Kidney capillary endothelial cell (primary cell): ENCODE measurements around the gene TERC.
A peak's percentile ranks its signal among the peaks of the same experiment; 100 is the strongest.

Experiments
- DNase-seq: peaks from one replicate; pipeline ENCODE4 v3.0.0-alpha.2; 2018; ENCODE audit warnings: low spot score

TERC gene

DNA sequence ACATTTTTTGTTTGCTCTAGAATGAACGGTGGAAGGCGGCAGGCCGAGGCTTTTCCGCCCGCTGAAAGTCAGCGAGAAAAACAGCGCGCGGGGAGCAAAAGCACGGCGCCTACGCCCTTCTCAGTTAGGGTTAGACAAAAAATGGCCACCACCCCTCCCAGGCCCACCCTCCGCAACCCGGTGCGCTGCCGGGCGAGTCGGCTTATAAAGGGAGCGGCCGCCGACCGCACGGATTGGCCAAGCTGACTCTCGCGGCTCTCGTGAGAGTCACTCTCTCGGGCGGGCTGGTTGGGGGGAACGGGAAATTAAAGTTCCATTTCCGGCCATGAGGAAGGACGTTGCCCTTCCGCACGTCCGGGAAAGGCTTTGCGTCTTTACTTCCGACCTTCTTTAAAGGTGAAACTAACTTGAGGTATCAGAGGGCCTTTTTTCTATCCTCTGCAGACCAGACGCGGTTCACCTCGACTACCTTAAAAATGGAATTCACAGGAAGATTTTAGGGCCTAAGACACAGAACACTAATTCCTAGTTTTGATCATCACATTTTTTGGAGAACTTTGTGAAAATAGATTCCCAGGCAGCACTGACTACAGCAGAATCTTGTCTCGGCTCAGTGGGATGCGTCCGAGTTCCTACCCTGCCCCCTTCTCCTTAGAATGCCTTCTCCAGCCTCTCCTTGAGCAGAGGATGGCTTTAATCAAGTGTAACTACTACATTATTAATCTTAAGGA, at the start of gene TERC:
TSS of gene TERC (minus strand) at position 179 of the 731 bp plus-strand sequence.
- peak; percentile 75 for DNase-seq

DNA sequence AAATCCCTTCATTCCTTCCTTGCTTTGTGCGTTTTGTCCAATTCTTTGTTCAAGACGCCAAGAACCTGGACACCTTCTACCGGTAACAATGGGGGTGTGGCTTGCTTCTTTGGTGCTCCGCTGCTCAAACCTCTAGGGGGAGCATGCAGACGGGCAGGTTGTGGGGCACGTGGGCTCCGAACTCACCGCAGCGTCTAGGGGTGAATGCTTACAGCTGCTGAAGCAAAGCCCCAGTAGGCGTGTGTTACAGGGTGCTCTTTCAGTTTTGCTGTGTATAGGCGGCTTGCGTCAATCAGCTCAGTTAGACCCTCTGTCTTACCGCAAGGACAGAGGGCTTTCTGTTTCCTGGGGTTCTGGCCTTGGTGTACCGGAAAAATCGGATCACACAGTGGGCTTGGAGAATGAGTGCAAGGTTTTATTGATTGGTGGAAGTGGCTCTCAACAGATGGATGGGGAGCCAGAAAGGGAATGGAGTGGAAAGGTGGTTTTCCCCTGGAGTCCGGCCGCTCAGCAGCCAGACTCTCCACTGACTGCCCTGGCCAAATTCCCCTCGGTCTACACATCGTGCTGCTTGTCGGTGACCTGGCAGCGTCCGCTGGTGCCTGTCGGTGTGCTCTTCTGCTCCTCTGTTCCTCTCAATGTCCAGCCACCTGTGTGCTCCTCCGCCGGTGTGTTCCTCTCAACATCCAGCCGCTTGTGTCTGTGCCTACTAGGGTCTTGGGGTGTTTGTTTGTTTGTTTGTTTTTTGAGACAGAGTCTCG, 49.1 kb upstream of the TERC start:
- DNase-seq = no peak

DNA sequence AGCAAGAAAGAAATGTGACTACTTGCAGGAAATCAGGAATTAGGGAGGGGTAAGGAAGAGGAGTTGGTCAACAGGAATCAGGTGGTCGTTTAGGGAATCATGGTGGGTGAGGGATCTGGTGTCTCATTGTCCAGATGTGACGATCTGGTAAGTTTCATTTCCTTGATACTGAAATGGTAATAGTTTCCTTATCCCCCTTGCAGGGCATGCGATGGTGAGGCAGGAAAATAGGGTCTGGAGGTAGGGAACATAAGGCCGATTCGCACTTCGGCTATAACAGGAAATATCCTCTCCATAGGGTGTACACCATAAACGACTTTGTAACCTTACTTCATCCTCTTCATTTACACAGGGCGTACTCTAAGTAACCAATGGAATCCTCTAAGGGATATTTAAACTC, 48.4 kb upstream of the TERC start:
- DNase-seq = no peak

DNA sequence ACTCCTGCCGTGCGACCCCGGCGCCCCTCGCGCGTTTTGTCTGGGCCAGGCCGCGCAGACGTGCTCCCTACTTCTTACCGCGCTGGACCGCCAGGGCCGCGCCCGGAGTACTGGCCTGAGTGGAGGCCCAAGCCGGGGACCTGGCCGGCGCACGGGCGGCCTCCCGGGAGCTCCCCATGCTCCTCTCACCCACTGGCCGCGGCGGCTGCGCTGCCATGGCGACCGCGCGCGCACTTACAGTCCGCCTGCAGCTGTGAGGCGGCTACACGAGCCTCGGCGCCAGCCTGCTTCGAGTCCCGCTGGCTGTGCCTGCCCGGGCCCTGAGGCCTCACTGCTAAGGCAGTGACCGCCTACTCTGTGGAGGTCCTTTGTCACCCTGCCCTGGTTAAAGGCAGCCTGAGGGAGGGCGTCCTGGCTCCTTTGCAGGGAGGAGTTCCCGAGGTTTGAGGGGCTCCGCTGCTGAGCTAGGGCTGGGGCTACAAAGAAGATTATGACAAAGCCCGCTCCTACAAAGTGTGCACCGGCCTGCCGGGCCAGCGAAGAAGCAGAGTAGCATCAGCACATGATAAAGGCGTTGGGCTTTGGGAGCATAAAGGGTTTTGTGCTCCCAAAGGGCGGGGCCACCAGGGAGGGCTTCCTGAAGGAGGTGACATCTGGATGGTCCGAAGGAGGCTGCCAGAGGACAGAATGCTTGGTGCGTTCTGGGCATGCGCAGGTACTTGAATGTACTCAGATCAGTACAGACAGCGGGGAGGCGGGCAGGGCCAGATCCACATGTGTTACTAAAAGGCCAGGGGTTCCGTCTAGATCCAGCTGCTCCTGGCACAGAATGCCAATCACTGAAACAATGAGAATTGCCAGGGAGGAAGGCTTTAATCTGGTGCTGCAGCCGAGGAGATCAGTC, 47.7 kb upstream of the TERC start, which contains the start of the genes LRRC34 and LRRIQ4:
TSS of gene LRRC34 (minus strand) at position 573 of the 904 bp plus-strand sequence. CDS start at position 217, 356 bp downstream.
TSS of gene LRRIQ4 (plus strand) at position 539 of the 904 bp plus-strand sequence. CDS start 9,052 bp downstream, outside the sequence.
- peak; percentile 58 for DNase-seq

DNA sequence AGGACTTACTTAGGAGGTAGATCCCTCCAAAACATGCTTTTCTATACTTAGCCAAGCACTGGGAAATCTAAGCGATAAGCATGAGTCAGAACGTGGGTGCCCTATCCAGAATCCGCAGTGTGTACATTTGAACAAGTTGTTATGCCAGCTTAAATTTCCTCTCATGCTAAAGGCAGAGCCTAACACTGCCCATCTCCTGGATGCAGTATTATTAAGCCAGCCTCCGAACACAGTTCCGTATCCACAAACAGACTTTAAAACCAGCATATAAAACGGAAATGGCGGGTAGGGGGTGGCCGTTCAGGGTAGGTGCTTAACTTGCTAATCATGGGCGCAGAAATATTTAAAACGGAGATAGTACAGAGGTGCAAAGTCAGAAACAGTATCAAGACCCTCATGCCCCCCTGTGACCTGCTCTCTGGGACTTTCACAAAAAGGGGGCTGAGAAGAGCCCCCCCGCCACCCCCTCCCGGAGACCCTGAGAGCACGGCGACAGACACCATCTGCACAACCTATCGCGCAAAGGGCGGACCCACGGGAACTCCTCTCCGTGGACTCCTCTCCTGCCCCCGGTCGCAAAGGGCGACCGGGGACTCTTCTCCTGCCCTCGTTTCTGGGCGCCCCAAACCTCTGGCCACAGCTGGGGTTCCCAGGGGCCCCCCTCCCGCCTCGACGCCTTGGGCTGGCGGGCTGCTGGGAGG, 46.9 kb upstream of the TERC start:
- peak; percentile 18 for DNase-seq

DNA sequence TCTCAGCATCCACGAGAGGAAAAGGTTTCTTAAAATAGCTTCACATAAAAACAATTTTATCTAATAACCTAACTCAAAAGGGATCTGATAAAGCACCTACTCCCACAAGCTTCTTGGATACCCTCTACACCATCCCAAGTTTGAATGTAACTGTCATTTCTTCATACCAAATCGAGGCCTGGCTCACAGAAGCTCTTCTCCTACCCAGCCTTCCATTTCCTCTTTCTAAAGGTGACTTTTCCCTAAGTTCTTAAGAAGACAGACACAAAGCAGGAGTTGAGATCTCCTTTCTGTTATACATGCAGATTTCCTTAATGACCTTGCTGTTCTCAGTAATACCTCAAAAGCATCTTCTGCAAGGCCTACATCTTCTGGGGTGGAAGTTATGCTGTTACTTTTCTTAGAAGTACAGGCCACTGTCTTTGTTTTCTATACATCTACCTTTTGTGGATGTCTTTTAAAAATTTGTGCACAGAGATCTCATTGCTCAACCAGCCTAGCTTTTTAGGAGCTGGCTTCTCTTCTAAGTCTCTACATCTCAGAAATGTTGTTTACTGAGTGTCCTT, 44.5 kb upstream of the TERC start:
- DNase-seq = no peak

DNA sequence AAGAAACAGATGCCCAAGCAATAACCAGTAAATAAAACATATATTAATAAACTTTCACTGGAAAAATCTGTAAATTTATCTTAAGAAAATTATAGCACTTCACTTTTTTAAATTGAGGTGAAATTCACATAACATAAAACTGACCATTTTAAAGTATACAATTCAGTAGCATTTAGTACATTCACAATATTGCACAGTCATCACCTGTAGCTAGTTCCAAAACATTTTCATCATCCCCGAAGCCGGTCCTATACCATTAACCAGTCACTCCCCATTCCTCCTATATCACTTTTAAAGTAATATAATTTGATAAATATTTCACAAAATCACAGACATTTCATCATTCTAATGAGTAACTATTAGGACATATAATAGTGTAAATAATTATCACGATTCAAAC, 39.8 kb upstream of the TERC start:
- no peak for DNase-seq

DNA sequence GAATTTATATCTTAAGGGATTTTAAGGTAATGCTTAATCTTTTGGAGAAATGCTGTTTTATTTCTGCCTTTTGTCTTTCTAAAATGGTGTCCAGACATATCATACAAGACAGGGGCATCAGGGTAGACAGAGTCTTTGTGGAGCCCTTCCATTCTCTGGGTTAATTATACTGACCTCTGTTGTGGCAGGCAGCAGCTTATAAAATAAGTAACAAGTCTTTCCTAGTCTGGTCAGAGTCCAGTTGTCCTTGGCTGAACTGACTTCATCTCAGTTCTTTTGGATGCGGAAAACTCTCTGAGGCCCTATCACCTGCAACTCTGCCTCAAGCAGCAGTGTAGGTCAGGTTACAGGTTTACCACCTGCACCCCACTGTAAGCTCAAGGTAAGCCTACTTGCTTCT, 27.5 kb upstream of the TERC start:
- DNase-seq = no peak

DNA sequence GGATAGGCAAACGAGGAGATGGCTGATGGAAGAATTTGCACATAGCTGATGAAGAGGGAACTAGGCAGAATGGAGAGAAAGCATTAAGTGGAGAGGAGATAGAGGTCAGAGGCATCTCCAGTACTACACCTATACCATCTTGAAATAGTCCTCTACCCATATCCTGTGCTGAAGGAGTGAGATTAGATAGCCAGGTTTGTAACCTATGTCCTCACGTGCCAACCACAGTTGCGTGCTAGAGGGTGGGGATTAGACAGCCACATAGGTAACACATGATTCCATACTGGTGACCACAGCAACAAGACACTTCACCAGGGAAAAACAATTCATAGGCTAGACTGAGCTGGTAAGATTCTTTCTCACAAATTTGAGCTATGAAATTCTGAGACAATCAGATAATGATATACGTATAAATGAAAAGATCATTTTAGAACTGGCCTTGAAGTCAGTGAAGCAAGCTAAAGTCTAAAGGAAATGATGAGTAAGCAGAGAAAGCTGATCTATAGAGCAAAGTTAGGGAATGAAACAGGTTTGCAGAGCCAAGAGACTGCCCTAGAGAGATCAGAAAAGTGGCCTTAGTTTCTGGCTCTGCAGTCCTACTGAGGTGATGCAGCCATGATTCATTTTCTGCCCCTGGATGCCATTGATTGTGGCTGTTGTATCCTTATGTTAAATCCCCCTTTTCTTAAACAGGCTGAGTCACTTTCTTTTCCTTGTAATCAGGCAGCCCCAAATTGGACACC, 26.0 kb upstream of the TERC start:
- DNase-seq = no peak

DNA sequence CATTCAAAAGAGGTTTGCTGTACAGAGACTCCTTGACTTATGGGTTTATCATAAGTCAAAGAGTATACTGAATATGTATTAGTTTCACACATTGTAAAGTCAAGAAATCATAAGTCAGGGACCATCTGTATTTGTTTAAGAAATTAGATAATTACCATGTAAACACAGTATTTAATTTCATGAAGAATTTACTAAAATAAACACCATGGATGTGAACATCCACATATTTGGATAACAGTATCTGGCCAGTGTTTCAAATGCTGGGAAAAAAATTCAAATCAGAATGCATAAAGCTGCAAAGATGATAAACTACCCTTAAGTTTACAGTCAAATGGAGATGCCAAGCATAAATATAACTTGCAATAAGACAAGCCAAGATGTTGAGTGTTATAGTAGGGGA, 25.4 kb upstream of the TERC start:
- no peak for DNase-seq

DNA sequence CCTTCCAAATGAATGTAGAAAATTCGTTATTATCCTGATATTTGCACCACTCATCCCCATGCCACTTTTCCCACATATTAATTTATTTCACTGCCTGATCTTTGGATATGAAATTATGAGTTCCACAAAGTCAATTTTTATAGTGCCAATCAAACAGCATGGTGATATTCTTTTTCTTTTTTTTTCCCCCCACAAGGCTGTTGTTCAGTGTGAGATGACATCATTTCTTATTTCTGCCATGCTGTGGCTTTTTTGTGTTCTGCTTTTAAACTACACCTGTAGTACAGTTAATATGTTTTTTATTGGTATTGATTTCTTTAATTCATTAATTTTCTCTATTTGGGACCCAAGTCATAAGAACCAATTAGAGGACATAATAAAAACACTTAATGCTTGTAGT, 22.9 kb upstream of the TERC start:
- DNase-seq = no peak

DNA sequence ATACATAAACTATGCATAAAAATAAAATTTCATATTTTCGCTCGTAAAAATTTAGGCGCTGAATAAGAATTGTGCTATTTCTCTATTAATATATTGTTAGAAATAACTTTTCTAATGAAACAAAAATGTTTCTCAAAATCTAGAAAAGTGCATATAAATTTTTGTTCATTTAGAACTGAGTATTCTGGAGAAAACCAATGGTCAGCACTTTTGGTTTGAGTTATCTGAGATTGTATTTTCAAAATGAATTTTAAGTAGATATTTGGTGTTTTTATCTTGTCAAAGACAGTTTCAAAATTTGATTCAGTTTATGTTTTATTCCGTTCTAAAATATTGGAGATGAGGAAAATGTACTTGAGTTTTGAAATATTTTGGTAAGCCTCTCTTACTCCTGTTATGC, 22.3 kb upstream of the TERC start:
- DNase-seq = no peak

DNA sequence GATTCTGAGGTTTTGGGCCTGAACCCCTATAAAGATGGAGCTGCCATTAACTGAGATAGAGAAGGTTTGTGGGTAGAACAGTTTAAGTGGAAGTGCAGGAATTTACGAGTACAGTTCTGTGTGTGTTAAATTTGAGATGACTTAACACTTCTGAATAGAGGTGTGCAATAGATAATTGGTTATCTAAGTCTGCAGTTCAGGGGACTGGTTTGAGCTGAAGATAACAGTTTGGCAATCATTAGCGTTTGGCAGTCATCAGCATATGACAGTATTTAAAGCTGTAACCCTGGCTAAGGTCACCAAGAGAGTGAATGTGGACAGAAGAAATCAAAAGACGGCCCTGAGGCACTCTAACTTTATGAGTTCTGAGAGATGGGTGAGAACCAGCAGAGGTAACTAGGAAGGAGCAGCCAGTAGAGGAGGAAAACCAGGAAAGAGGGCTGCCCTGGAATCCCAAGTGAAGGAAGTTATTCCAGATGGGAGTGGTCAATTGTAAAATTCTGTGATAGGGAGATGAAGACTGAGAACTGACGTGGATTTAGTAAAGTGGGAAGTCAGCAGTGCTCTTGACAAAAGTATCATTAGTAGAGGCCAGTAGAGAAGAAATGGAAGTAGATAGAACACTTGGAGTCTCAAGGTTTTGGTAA, 16.5 kb upstream of the TERC start:
- no peak for DNase-seq

DNA sequence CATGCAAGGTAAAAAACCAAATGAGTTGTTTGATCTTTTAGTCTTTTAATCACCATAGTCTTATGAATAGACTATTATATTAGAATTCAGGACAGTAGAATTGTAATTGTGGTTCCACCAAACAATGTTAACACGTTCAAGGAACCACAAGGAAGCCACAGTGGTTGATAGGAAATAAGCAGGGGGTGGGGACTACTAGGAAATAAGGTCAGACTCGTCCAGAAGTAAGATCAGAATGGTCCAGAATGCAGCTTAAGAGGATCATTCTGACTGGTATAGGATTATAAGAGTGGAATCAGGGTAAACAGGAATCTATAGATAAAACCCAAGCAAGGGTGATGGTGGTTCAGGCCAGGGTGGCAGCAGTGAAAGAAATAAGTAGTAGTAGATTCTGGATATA, 15.9 kb upstream of the TERC start:
- DNase-seq = no peak

DNA sequence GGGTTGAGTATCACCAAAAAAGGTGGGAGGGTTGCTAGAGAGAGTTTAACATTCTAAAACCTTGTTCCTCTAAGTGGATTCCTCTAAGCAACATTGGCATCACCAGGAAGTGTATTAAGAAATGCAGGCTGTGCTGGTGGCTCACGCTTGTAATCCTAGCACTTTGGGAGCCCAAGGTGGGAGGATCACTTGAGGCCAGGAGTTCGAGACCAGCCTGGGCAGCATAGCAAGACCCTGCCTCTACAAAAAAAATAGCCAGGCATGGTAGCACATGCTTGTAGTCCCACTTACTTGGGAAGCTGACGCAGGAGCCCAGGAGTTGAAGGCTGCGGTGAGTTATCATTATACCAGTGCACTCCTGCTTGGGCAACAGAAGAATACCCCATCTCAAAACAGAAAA, 13.0 kb upstream of the TERC start:
- no peak for DNase-seq

DNA sequence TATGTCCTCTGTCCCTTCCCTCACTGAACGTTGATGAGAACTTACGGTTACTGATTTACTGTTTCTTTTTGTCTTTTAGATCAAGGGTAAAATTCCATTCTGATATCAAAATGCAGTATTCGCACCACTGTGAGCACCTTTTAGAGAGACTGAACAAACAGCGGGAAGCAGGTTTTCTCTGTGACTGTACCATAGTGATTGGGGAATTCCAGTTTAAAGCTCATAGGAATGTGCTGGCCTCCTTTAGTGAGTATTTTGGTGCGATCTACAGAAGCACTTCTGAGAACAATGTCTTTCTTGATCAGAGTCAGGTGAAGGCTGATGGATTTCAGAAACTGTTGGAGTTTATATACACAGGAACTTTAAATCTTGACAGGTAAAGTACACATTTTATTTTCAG, 9.3 kb upstream of the TERC start:
- DNase-seq = no peak

DNA sequence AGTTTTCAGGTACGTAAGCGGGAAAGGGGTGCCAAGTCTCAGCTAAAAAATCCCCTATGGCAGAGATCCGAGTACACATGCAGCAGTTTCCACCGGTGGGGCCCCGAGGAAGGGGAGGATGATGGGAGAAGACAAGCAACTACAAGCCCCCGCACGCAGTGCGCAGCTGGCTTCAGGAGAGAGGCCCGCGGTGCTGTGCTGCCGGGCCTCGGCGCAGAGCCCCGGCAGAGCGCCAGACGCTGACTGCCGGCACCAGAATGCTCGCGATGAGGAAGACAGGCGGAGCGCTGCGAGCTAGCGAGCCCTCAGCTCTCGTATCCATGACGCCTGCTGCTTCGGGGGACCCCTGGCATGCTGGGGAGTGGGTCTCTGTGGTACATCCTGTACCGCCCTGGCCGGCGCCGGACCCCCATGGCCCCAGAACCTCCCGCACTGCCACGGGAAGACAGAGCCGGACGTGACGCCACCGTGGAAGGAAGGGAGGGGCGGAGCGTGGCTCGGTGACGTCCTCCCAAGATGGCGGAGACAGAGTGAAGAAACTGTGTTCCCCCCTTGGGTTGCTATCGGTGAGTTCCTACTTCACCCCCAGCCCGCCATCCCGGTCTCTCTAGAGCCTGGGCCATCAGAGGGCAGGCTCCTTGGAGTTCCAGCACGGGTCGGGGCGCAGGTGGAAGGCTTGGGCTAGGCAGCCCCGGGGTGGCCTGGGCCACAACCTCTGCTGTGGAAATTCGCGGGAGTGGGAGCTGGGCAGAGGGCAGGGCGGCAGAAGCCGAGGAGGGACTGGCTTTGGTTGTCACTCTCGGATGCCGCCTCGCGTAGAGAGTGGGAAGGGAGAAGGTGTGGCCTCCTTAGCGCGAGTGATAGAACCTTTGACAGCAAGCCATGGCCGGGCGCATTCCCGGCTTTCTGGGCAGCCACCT, 8.3 kb upstream of the TERC start, which contains the start of gene MYNN:
TSS of gene MYNN (plus strand) at position 500 of the 920 bp plus-strand sequence. CDS start 900 bp downstream, outside the sequence.
- peak; percentile 81 for DNase-seq

DNA sequence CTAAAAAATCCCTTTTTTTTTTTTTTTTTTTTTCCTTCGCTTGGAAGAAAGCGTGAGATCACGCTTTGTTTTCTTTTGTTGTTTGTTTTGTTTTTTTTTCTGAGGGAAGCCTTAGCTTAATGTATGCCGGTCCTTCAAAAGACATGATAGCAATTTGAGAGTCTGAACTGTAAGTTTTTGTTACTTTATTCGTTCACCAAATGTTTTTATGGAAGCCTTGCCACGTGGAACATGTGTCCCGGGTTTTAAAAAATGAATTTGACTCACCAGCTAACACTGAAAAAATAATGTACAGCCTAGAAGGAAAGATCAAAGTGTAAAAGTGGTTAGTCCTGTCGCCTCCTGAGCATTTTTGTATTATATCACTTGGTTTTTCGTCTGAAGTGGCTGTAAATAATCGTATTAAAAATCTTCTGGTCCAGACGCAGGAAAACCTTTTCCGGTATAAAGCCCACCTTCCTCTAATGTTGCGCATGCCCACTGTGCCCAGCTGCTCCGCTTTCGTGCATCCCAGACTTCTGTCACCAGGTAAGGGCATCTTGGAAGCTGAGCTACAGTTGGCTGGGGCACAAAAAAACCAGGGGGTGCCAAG, 7.5 kb upstream of the TERC start:
- peak; percentile 84 for DNase-seq
